WTC11 (cell line): Measurements from ENCODE around the gene USP7. TPM values are rescaled to one million over a fixed set of nuclear protein-coding genes. Genes with fewer than 3 reads are reported as not detected.

Experiments used
- ATAC-seq: fragments of 200-7000 bp; cut with Tn5 transposase; 2 replicates; pipeline ENCODE4 v1.10.0; 2021; ENCODE audit warnings: mild to moderate bottlenecking, moderate library complexity
- CTCF ChIA-PET: fragments of 300-600 bp; sonication (Branson Sonifier 250); formaldehyde crosslinking; loops from one replicate; lab custom pipeline; 2021; ENCODE audit warnings: antibody characterized with exemption; lab: Charles Lee
- POLR2A ChIA-PET: fragments of 350-600 bp; sonication (Branson Sonifier 250); formaldehyde crosslinking; loops from one replicate; lab custom pipeline; 2021; ENCODE audit warnings: antibody characterized with exemption; lab: Charles Lee
- DNase-seq: peaks from one replicate; pipeline ENCODE4 v3.0.0; 2021; ENCODE audit warnings: low spot score
- H3K27ac Mint-ChIP-seq: 2 replicates; pipeline ENCODE4 v1.8.0; 2021; ENCODE audit warnings: mixed read lengths
- H3K27me3 Mint-ChIP-seq: 2 replicates; pipeline ENCODE4 v1.8.0; 2021; ENCODE audit warnings: low read depth, mild to moderate bottlenecking, moderate library complexity, mixed read lengths
- H3K36me3 Mint-ChIP-seq: 2 replicates; pipeline ENCODE4 v1.8.0; 2021; ENCODE audit warnings: mixed read lengths
- H3K4me1 Mint-ChIP-seq: 2 replicates; pipeline ENCODE4 v1.8.0; 2022; ENCODE audit warnings: mixed read lengths
- H3K4me3 Mint-ChIP-seq: 2 replicates; pipeline ENCODE4 v1.8.0; 2021; ENCODE audit warnings: mild to moderate bottlenecking, moderate library complexity, mixed read lengths
- H3K9me3 Mint-ChIP-seq: 2 replicates; pipeline ENCODE4 v1.8.0; 2021; ENCODE audit warnings: mixed read lengths
- ARID4B ChIP-seq: sonication (generic); formaldehyde crosslinking; IDR thresholded peaks from 2 replicates; pipeline ENCODE4 v1.8.0; 2023; ENCODE audit warnings: missing genetic modification reagents, mild to moderate bottlenecking, borderline replicate concordance
- E2F5 ChIP-seq: sonication (generic); formaldehyde crosslinking; IDR thresholded peaks from 2 replicates; pipeline ENCODE4 v1.8.1; 2022; ENCODE audit warnings: mild to moderate bottlenecking, moderate library complexity, missing genetic modification reagents
- GABPB1 ChIP-seq: sonication (generic); formaldehyde crosslinking; IDR thresholded peaks from 2 replicates; pipeline ENCODE4 v1.8.1; 2023; ENCODE audit warnings: mild to moderate bottlenecking, missing genetic modification reagents
- GTF2I ChIP-seq: fragments of 250-450 bp; sonication (Bioruptor Pico); conservative IDR thresholded peaks from 2 replicates; pipeline ENCODE4 v1.4.0; 2021; ENCODE audit warnings: mild to moderate bottlenecking
- IRF1 ChIP-seq: sonication (generic); formaldehyde crosslinking; IDR thresholded peaks from 2 replicates; pipeline ENCODE4 v1.8.0; 2023; ENCODE audit warnings: missing genetic modification reagents
- JAZF1 ChIP-seq: fragments of 250-450 bp; sonication (Bioruptor Pico); IDR thresholded peaks from 2 replicates; pipeline ENCODE4 v1.9.0; 2021; ENCODE audit warnings: moderate library complexity, mild to moderate bottlenecking, inconsistent platforms
- NFE2L1 ChIP-seq: sonication (generic); formaldehyde crosslinking; IDR thresholded peaks from 2 replicates; pipeline ENCODE4 v1.8.1; 2023; ENCODE audit warnings: missing genetic modification reagents
- PRRX2 ChIP-seq: fragments of 250-450 bp; sonication (Bioruptor Pico); IDR thresholded peaks from 2 replicates; pipeline ENCODE4 v1.8.0; 2021; ENCODE audit warnings: mild to moderate bottlenecking
- RORB ChIP-seq: fragments of 250-450 bp; sonication (Bioruptor Pico); IDR thresholded peaks from 2 replicates; pipeline ENCODE4 v1.9.0; 2021; ENCODE audit warnings: mild to moderate bottlenecking
- SMAD3 ChIP-seq: sonication (generic); formaldehyde crosslinking; IDR thresholded peaks from 2 replicates; pipeline ENCODE4 v1.8.0; 2022; ENCODE audit warnings: missing genetic modification reagents, mild to moderate bottlenecking, borderline replicate concordance
- SP1 ChIP-seq: sonication (generic); formaldehyde crosslinking; conservative IDR thresholded peaks from 2 replicates; pipeline ENCODE4 v1.8.1; 2022; ENCODE audit warnings: missing genetic modification reagents
- STAT6 ChIP-seq: sonication (generic); formaldehyde crosslinking; conservative IDR thresholded peaks from 2 replicates; pipeline ENCODE4 v1.8.1; 2023; ENCODE audit warnings: mild to moderate bottlenecking, low read depth, missing genetic modification reagents, moderate library complexity
- TP53 ChIP-seq: sonication (generic); formaldehyde crosslinking; IDR thresholded peaks from 2 replicates; pipeline ENCODE4 v1.8.1; 2023; ENCODE audit warnings: mild to moderate bottlenecking, missing genetic modification reagents
- USF1 ChIP-seq: sonication (generic); formaldehyde crosslinking; IDR thresholded peaks from 2 replicates; pipeline ENCODE4 v1.8.0; 2022; ENCODE audit warnings: mild to moderate bottlenecking, missing genetic modification reagents
- ZBTB43 ChIP-seq: sonication (generic); formaldehyde crosslinking; IDR thresholded peaks from 2 replicates; pipeline ENCODE4 v1.8.1; 2023; ENCODE audit warnings: mild to moderate bottlenecking, missing genetic modification reagents
- ZMAT4 ChIP-seq: fragments of 250-450 bp; sonication (Bioruptor Pico); IDR thresholded peaks from 2 replicates; pipeline ENCODE4 v1.9.0; 2021; ENCODE audit warnings: mild to moderate bottlenecking
- ZNF232 ChIP-seq: sonication (generic); formaldehyde crosslinking; IDR thresholded peaks from 2 replicates; pipeline ENCODE4 v1.8.0; 2022; ENCODE audit warnings: mild to moderate bottlenecking, missing genetic modification reagents
- ZNF263 ChIP-seq: sonication (generic); formaldehyde crosslinking; IDR thresholded peaks from 2 replicates; pipeline ENCODE4 v1.8.1; 2022; ENCODE audit warnings: low read depth, mild to moderate bottlenecking, moderate library complexity, missing genetic modification reagents
- ZNF281 ChIP-seq: sonication (generic); formaldehyde crosslinking; IDR thresholded peaks from 2 replicates; pipeline ENCODE4 v1.8.0; 2023; ENCODE audit warnings: mild to moderate bottlenecking, missing genetic modification reagents
- total RNA-seq: library from RNA; stranded (reverse); gene quantifications from 3 replicates; pipeline ENCODE4 v1.2.3, GENCODE V29; 2021
- TF ChIP-seq, protein P1 (sequence below): sonication (generic); formaldehyde crosslinking; IDR thresholded peaks from 2 replicates; pipeline ENCODE4 v1.8.1; 2023; ENCODE audit warnings: mild to moderate bottlenecking, missing genetic modification reagents, borderline replicate concordance

The USP7 gene
- total RNA-seq, 1 experiment from 2014 or later, result 211 TPM

GRCh38 chr16:8971416-8971815 is 7.7 kb upstream of the USP7 start:
- POLR2A ChIA-PET, result no interaction called here
- ATAC-seq (no peak), DNase-seq (no peak)
- Mint-ChIP-seq H3K4me3 (no peak overlapping the region), H3K27me3 (no peaks in the 10 kb centered on the region; the same call in 1 of the 2 replicates), H3K4me1 (peaks cover 17% of the 10 kb centered on the region), H3K9me3 (no peaks in the 10 kb centered on the region)
- TF ChIP-seq ZNF281, result no peak
- TF ChIP-seq STAT6 (CRISPR knock-in tag), result no peak
- no peak for TF ChIP-seq E2F5 (CRISPR knock-in tag)
- TF ChIP-seq, protein P1, sequence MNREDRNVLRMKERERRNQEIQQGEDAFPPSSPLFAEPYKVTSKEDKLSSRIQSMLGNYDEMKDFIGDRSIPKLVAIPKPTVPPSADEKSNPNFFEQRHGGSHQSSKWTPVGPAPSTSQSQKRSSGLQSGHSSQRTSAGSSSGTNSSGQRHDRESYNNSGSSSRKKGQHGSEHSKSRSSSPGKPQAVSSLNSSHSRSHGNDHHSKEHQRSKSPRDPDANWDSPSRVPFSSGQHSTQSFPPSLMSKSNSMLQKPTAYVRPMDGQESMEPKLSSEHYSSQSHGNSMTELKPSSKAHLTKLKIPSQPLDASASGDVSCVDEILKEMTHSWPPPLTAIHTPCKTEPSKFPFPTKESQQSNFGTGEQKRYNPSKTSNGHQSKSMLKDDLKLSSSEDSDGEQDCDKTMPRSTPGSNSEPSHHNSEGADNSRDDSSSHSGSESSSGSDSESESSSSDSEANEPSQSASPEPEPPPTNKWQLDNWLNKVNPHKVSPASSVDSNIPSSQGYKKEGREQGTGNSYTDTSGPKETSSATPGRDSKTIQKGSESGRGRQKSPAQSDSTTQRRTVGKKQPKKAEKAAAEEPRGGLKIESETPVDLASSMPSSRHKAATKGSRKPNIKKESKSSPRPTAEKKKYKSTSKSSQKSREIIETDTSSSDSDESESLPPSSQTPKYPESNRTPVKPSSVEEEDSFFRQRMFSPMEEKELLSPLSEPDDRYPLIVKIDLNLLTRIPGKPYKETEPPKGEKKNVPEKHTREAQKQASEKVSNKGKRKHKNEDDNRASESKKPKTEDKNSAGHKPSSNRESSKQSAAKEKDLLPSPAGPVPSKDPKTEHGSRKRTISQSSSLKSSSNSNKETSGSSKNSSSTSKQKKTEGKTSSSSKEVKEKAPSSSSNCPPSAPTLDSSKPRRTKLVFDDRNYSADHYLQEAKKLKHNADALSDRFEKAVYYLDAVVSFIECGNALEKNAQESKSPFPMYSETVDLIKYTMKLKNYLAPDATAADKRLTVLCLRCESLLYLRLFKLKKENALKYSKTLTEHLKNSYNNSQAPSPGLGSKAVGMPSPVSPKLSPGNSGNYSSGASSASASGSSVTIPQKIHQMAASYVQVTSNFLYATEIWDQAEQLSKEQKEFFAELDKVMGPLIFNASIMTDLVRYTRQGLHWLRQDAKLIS (CRISPR knock-in tag), result no peak
- no peak for TF ChIP-seq ARID4B (CRISPR knock-in tag)
- TF ChIP-seq ZNF263 (CRISPR knock-in tag), result no peak
- no peak for TF ChIP-seq PRRX2 (CRISPR knock-in tag)
- TF ChIP-seq USF1 (CRISPR knock-in tag), result no peak
- TF ChIP-seq GTF2I (CRISPR knock-in tag), result no peak
- TF ChIP-seq SMAD3 (CRISPR knock-in tag), result no peak
- TF ChIP-seq IRF1 (CRISPR knock-in tag), result no peak
- TF ChIP-seq SP1 (CRISPR knock-in tag), result no peak
- no peak for TF ChIP-seq ZMAT4
- no peak for TF ChIP-seq TP53 (CRISPR knock-in tag)
- TF ChIP-seq GABPB1 (CRISPR knock-in tag), result no peak
- no peak for TF ChIP-seq ZBTB43 (CRISPR knock-in tag)
- no peak for TF ChIP-seq ZNF232 (CRISPR knock-in tag)
- no peak for TF ChIP-seq RORB (CRISPR knock-in tag)
- TF ChIP-seq JAZF1 (CRISPR knock-in tag), result no peak
- no peak for TF ChIP-seq NFE2L1
- TF ChIP-seq, all 79 proteins: peak for 0
- CTCF ChIA-PET, result interaction anchor here (0.9 to 2.6 kb wide), 3 partner anchors 35 to 37 kb away, joined by 3 to 13 read pairs (median 3); no protein-coding TSS in a partner anchor
- Mint-ChIP-seq H3K36me3 (no peaks in the 10 kb centered on the region), H3K27ac (no peak overlapping the region)
